ENCODE data around the gene MLKL.
"Not testable (repeated sequence)": the region's sequence is repeated elsewhere in the genome, so short reads cannot be mapped to it uniquely, and the experiment has no call there.

Gene MLKL

DNA sequence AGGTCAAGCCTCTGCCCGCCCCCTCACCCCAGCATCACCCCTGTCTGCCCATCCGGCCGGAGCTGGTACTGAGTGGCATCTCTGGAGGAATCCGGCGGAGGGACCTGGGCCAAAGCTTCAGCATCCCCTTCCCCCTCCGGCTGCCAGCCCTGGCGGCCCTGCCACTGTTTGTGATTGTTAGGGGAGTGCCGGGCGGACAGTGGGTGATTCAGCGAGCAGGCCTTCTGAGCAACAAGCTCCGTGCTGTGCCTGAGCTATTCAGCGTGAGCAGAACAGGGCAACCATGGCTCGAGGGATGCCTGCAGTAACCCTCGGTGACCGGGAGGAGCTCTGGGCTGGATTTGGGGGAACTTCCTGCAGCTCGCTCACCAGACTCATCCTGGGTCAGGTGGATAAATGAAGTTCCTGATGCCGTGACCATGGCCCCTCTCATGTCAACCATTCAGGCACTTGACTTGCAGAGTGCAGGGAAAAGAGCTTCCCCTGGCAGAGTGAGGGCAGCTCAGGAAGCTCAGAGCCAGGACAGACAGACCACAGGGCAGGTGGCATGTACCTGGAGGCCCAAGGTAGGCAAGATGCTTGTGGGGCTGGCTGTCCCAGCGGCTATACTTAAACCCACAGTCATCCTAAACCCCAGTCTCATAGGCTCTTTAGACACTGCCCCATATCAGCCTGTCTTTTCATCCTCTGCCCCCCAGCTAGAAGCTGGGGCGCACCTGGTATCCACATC is 24.3 kb upstream of the MLKL start:
- CTCF ChIA-PET = interaction anchor here (0.6 to 4.0 kb wide), 6 partner anchors 8 to 137 kb away, joined by 3 to 22 read pairs (median 4); no protein-coding TSS in a partner anchor
- Histone ChIP-seq H3K4me1 (ENCODE audit: control extremely low read depth in 1 of 4, control insufficient read depth in 4 of 4, insufficient read depth in 4 of 4, low read length in 3 of 4) (peaks cover 4 to 26% (median 16%) of the 10 kb centered on the region in 4 experiments), H3K36me3 (ENCODE audit: control insufficient read depth in 4 of 4, insufficient read depth in 4 of 4, low read length in 3 of 4) (no peaks in the 10 kb centered on the region), H3K27me3 (replicated peaks in 2 of 5; ENCODE audit: control insufficient read depth in 4 of 5, insufficient read depth in 5 of 5, low read length in 4 of 5) (no peaks in the 10 kb centered on the region), H3K4me3 (ENCODE audit: control insufficient read depth in 1 of 7, extremely low read depth in 1 of 7, insufficient read depth in 4 of 7, low read depth in 2 of 7, low read length in 6 of 7) (no peak overlapping the region), H3K9me3 (ENCODE audit: control extremely low read depth in 1 of 5, control insufficient read depth in 4 of 5, insufficient read depth in 2 of 5, low read depth in 1 of 5, low read length in 4 of 5) (peaks cover 0 to 9% (median 0%) of the 10 kb centered on the region in 5 experiments), H3K27ac (ENCODE audit: insufficient read depth in 1 of 2, low read depth in 1 of 2, low read length in 2 of 2, poor library complexity in 1 of 2, severe bottlenecking in 2 of 2) (no peak overlapping the region)
- POLR2A ChIA-PET = no interaction called here
- 92% methylated on average over 11 of the region's 19 CpGs for WGBS (ENCODE audit: insufficient coverage)
- no peak for DNase-seq

DNA sequence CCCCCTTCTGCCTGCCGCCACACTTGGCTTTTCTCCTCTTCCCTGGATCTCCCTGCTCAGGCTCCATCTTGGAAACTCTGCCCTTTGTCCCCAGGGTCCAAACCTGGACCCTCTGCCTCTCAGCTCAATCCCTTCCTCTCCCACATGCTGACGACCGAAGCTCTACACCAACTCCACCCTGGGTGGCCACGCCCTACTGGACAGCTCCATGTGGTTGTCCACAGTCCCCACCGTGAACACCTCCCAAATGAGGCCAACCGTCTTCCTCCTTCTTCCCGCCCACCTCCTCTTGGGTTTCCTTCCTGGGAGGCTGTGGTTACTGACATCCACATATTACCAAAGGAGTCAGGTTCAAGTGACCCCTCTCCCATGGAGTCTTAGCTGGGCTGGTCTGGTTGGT is 22.6 kb upstream of the MLKL start:
- DNase-seq = no peak
- Histone ChIP-seq H3K4me3 (ENCODE audit: control insufficient read depth in 1 of 7, extremely low read depth in 1 of 7, insufficient read depth in 4 of 7, low read depth in 2 of 7, low read length in 6 of 7) (no peak overlapping the region), H3K36me3 (ENCODE audit: control insufficient read depth in 4 of 4, insufficient read depth in 4 of 4, low read length in 3 of 4) (no peaks in the 10 kb centered on the region), H3K27ac (ENCODE audit: insufficient read depth in 1 of 2, low read depth in 1 of 2, low read length in 2 of 2, poor library complexity in 1 of 2, severe bottlenecking in 2 of 2) (no peak overlapping the region), H3K27me3 (replicated peaks in 2 of 5; ENCODE audit: control insufficient read depth in 4 of 5, insufficient read depth in 5 of 5, low read length in 4 of 5) (no peaks in the 10 kb centered on the region), H3K4me1 (ENCODE audit: control extremely low read depth in 1 of 4, control insufficient read depth in 4 of 4, insufficient read depth in 4 of 4, low read length in 3 of 4) (peaks cover 0 to 12% (median 3%) of the 10 kb centered on the region in 4 experiments), H3K9me3 (ENCODE audit: control extremely low read depth in 1 of 5, control insufficient read depth in 4 of 5, insufficient read depth in 2 of 5, low read depth in 1 of 5, low read length in 4 of 5) (peaks cover 0 to 9% (median 0%) of the 10 kb centered on the region in 5 experiments)
- ChIA-PET POLR2A (interaction anchor here (0.7 kb wide), 1 partner anchor 664 kb away, joined by 3 read pairs; no protein-coding TSS in a partner anchor), CTCF (interaction anchor here (1.0 kb wide), 1 partner anchor 13 kb away, joined by 3 read pairs; no protein-coding TSS in a partner anchor)
- 64% methylated on average over 5 of the region's 7 CpGs for WGBS (ENCODE audit: insufficient coverage)

DNA sequence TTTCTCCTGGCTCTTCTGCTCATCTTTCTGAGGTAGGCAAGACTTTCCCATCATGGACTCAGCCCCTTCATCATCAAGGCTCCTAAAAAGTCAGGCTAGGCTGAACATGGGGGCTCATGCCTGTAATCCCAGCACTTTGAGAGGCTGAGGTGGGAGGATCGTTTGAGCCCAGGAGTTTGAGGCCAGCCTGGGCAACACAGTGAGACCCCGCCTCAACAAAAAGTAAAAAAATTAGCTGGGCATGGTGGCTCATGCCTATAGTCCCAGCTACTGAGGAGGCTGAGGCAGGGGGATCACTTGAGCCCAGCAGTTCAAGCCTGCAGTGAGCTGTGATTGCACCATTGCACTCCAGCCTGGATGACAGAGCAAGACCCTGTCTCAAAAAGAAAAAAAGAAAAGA is 21.5 kb upstream of the MLKL start:
- WGBS (ENCODE audit: insufficient coverage) = 100% methylated on average over 2 of the region's 2 CpGs
- POLR2A ChIA-PET; H3K27me3 ChIP-seq (replicated peaks in 2 of 5; ENCODE audit: control insufficient read depth in 4 of 5, insufficient read depth in 5 of 5, low read length in 4 of 5); DNase-seq; H3K36me3 ChIP-seq (ENCODE audit: control insufficient read depth in 4 of 4, insufficient read depth in 4 of 4, low read length in 3 of 4); H3K4me3 ChIP-seq (ENCODE audit: control insufficient read depth in 1 of 7, extremely low read depth in 1 of 7, insufficient read depth in 4 of 7, low read depth in 2 of 7, low read length in 6 of 7); H3K9me3 ChIP-seq (ENCODE audit: control extremely low read depth in 1 of 5, control insufficient read depth in 4 of 5, insufficient read depth in 2 of 5, low read depth in 1 of 5, low read length in 4 of 5); H3K27ac ChIP-seq (ENCODE audit: insufficient read depth in 1 of 2, low read depth in 1 of 2, low read length in 2 of 2, poor library complexity in 1 of 2, severe bottlenecking in 2 of 2): not testable (repeated sequence)
- H3K4me1 ChIP-seq (ENCODE audit: control extremely low read depth in 1 of 4, control insufficient read depth in 4 of 4, insufficient read depth in 4 of 4, low read length in 3 of 4) = peaks cover 0 to 10% (median under 1%) of the 10 kb centered on the region in 4 experiments
- CTCF ChIA-PET = interaction anchor here (0.8 to 2.0 kb wide), 3 partner anchors 10 to 141 kb away, joined by 3 to 6 read pairs (median 3); no protein-coding TSS in a partner anchor

DNA sequence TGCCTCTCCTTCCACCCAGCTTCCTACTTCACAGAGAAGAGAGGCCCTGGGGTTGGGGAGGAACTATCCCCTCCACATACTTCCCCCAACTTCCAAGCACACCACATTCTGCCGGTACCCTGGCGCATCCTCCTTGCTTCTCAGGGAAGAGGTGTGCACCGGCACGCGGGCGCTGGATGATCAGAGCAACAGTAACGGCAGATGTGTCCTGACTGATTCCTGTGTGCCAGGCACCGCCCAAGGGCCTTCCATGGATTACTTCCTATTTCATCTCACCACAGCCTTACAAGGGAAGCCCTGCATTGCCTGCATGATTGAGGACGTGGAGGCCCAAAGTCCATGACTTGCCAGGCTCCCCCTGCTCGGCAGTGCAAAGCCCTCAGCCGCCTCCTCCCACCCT is 21.1 kb upstream of the MLKL start:
- no peak for DNase-seq
- Histone ChIP-seq H3K27me3 (replicated peaks in 2 of 5; ENCODE audit: control insufficient read depth in 4 of 5, insufficient read depth in 5 of 5, low read length in 4 of 5) (no peaks in the 10 kb centered on the region), H3K9me3 (ENCODE audit: control extremely low read depth in 1 of 5, control insufficient read depth in 4 of 5, insufficient read depth in 2 of 5, low read depth in 1 of 5, low read length in 4 of 5) (peaks cover 0 to 2% (median 0%) of the 10 kb centered on the region in 5 experiments), H3K36me3 (ENCODE audit: control insufficient read depth in 4 of 4, insufficient read depth in 4 of 4, low read length in 3 of 4) (no peaks in the 10 kb centered on the region), H3K27ac (ENCODE audit: insufficient read depth in 1 of 2, low read depth in 1 of 2, low read length in 2 of 2, poor library complexity in 1 of 2, severe bottlenecking in 2 of 2) (no peak overlapping the region), H3K4me1 (ENCODE audit: control extremely low read depth in 1 of 4, control insufficient read depth in 4 of 4, insufficient read depth in 4 of 4, low read length in 3 of 4) (peaks cover 0 to 10% (median under 1%) of the 10 kb centered on the region in 4 experiments), H3K4me3 (ENCODE audit: control insufficient read depth in 1 of 7, extremely low read depth in 1 of 7, insufficient read depth in 4 of 7, low read depth in 2 of 7, low read length in 6 of 7) (no peak overlapping the region)
- POLR2A ChIA-PET = no interaction called here
- WGBS (ENCODE audit: insufficient coverage) = 80% methylated on average over 11 of the region's 11 CpGs
- CTCF ChIA-PET = interaction anchor here (1.8 to 2.0 kb wide), 2 partner anchors 9 to 11 kb away, joined by 6 read pairs; no protein-coding TSS in a partner anchor

DNA sequence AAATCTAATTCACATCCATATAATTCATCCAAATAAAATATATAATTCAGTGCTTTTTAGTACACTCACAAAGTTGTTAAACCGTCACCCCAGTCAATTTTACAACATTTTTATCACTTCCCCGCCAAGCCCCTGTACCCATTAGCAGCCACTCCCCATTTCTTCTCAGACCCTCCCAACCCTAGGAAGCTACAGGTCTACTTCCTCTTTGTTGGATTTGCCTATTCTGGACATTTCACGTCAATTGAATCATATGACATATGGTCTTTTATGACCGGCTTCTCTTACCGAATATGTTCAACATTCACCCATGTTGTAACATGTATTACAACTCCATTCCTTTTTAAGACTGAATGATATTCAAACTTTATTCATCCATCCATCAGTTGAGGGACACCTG is 19.9 kb upstream of the MLKL start:
- H3K4me1 ChIP-seq (ENCODE audit: control extremely low read depth in 1 of 4, control insufficient read depth in 4 of 4, insufficient read depth in 4 of 4, low read length in 3 of 4) = peaks cover 0 to 10% (median under 1%) of the 10 kb centered on the region in 4 experiments
- H3K4me3 ChIP-seq (ENCODE audit: control insufficient read depth in 1 of 7, extremely low read depth in 1 of 7, insufficient read depth in 4 of 7, low read depth in 2 of 7, low read length in 6 of 7) = no peak overlapping the region
- ChIA-PET CTCF (interaction anchor here (1.4 to 2.0 kb wide), 3 partner anchors 8 to 83 kb away, joined by 3 to 6 read pairs (median 6); no protein-coding TSS in a partner anchor), POLR2A (no interaction called here)
- no peaks in the 10 kb centered on the region for H3K36me3 ChIP-seq (ENCODE audit: control insufficient read depth in 4 of 4, insufficient read depth in 4 of 4, low read length in 3 of 4)
- no peaks in the 10 kb centered on the region for H3K27me3 ChIP-seq (replicated peaks in 2 of 5; ENCODE audit: control insufficient read depth in 4 of 5, insufficient read depth in 5 of 5, low read length in 4 of 5)
- 92% methylated on average over 5 of the region's 5 CpGs for WGBS (ENCODE audit: insufficient coverage)
- H3K27ac ChIP-seq (ENCODE audit: insufficient read depth in 1 of 2, low read depth in 1 of 2, low read length in 2 of 2, poor library complexity in 1 of 2, severe bottlenecking in 2 of 2) = no peak overlapping the region
- no peaks in the 10 kb centered on the region for H3K9me3 ChIP-seq (ENCODE audit: control extremely low read depth in 1 of 5, control insufficient read depth in 4 of 5, insufficient read depth in 2 of 5, low read depth in 1 of 5, low read length in 4 of 5)
- no peak for DNase-seq

DNA sequence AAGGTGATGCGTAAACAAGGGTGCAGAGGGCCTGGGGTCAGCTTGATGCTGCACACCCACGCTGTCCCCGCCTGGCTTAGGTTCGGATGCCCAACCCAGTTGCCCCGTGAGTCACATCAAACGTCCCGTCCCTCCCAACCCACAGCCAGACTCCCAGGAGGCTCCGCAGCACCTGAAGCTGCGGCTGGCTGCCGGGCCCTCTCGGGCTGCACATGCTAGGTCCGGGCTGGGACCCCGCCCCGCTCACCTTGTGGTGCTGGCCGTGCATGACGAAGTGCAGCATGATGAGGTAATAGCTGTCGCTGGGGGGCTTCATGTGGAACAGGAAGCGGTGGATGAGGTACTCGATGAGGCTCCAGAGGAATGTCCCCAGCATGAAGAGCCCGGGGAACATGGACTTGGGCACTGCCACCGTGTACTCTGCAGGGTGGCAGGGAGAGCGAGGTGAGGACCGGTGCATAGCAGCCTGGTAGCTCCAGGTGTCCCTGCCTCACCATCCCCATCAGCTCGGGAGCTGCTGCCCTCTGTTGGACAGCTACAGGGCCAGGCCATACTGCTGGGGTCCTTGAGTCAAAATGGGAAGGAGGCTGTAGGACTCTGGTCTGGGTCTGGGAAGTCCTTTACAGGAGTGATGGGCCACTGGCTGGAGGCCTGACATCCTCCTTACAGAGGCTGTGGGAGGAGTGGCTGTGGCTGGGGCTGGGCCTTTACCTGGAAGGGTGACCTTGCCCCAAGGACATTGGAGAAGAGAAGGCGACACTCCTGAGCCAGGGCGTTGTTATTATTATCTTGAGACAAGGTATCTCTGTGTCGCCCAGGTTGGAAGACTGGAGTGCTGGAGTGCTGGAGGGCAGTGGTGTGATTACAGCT is 18.3 kb upstream of the MLKL start:
- no peak for DNase-seq
- CTCF ChIA-PET = interaction anchor here (0.7 to 1.0 kb wide), 3 partner anchors 11 to 646 kb away, joined by 3 read pairs; partner anchors contain the start of gene FA2H
- POLR2A ChIA-PET = no interaction called here
- Histone ChIP-seq H3K4me1 (ENCODE audit: control extremely low read depth in 1 of 4, control insufficient read depth in 4 of 4, insufficient read depth in 4 of 4, low read length in 3 of 4) (peaks cover 0 to 10% (median under 1%) of the 10 kb centered on the region in 4 experiments), H3K36me3 (ENCODE audit: control insufficient read depth in 4 of 4, insufficient read depth in 4 of 4, low read length in 3 of 4) (no peaks in the 10 kb centered on the region), H3K27me3 (replicated peaks in 2 of 5; ENCODE audit: control insufficient read depth in 4 of 5, insufficient read depth in 5 of 5, low read length in 4 of 5) (no peaks in the 10 kb centered on the region), H3K4me3 (ENCODE audit: control insufficient read depth in 1 of 7, extremely low read depth in 1 of 7, insufficient read depth in 4 of 7, low read depth in 2 of 7, low read length in 6 of 7) (no peak overlapping the region), H3K27ac (ENCODE audit: insufficient read depth in 1 of 2, low read depth in 1 of 2, low read length in 2 of 2, poor library complexity in 1 of 2, severe bottlenecking in 2 of 2) (no peak overlapping the region), H3K9me3 (ENCODE audit: control extremely low read depth in 1 of 5, control insufficient read depth in 4 of 5, insufficient read depth in 2 of 5, low read depth in 1 of 5, low read length in 4 of 5) (no peaks in the 10 kb centered on the region)
- WGBS (ENCODE audit: insufficient coverage) = 94% methylated on average over 15 of the region's 27 CpGs
